ENCODE measurements around the gene ZBTB16. TPM values are rescaled to one million over a fixed set of nuclear protein-coding genes. Genes with fewer than 3 reads are reported as not detected.

ZBTB16 gene, protein sequence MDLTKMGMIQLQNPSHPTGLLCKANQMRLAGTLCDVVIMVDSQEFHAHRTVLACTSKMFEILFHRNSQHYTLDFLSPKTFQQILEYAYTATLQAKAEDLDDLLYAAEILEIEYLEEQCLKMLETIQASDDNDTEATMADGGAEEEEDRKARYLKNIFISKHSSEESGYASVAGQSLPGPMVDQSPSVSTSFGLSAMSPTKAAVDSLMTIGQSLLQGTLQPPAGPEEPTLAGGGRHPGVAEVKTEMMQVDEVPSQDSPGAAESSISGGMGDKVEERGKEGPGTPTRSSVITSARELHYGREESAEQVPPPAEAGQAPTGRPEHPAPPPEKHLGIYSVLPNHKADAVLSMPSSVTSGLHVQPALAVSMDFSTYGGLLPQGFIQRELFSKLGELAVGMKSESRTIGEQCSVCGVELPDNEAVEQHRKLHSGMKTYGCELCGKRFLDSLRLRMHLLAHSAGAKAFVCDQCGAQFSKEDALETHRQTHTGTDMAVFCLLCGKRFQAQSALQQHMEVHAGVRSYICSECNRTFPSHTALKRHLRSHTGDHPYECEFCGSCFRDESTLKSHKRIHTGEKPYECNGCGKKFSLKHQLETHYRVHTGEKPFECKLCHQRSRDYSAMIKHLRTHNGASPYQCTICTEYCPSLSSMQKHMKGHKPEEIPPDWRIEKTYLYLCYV
- polyA plus RNA-seq (0.45 and 4.0 TPM in 2 replicates), polyA minus RNA-seq (1.7 and 2.9 TPM in 2 replicates)

DNA sequence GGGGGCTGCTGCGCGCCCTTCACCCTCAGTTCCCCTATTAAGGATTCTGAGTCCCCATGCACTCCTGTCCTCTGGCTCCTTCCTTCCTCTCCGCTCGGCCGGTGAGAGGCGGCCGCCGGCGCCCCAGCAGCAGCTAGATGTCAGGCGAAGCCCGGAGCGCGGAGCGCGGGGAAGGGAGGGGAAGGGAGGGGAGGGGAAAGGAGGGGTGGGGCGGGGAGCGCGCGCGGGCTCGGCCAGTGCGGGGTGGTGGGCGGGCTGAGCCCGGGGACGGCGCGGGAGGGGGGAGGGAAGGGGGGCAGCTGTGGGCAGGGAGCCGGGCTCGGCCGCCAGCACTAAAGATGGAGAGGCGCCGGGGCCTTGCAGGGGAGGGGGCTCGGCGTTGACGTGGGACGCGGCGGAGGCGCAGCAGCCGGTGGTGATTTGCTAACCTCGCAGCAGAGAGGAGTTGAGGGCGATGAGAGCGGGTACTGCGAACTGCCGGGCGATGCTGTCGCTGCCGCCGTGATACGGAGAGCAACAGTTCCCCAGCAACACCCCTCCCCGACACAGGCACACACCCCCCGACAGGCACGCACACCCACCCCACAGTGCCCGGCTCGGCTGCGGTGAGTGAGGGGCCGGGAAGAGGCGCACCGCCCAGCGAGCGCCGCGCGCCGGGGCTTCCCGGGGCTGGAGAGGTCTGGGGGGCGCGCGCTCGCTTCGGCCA lies at the start of gene ZBTB16:
TSS of gene ZBTB16 (plus strand) at position 434 of the 706 bp plus-strand sequence. CDS start 3,590 bp downstream, outside the sequence.
- Histone ChIP-seq H3K9me2 (ENCODE audit: insufficient read depth, low read length) (no peaks in the 10 kb centered on the region), H3K27ac (ENCODE audit: low read length) (peak within 1 kb of the TSS; percentile 2), H3F3A (ENCODE audit: insufficient read depth, low read length, poor library complexity, severe bottlenecking) (no peaks in the 10 kb centered on the region), H3K4me2 (ENCODE audit: low read length) (peak within 1 kb of the TSS; percentile 64), H3K27me3 (ENCODE audit: insufficient read depth, low read depth, low read length) (peaks cover 21% of the 10 kb centered on the region), H3K36me3 (ENCODE audit: insufficient read depth, low read length) (no peaks in the 10 kb centered on the region), H2AFZ (ENCODE audit: low read depth, low read length) (peak within 1 kb of the TSS; percentile 51), H3K9me3 (ENCODE audit: low read length) (no peaks in the 10 kb centered on the region), H3K9ac (ENCODE audit: low read length) (peak within 1 kb of the TSS; percentile 63), H3K79me2 (replicated peaks; ENCODE audit: insufficient read depth, low read length) (peaks cover 31% of the 10 kb centered on the region), H3K4me3 (ENCODE audit: low read length) (peak within 1 kb of the TSS; percentile 94), H4K20me1 (ENCODE audit: insufficient read depth) (no peaks in the 10 kb centered on the region)
- TF ChIP-seq EZH2 (IDR thresholded peaks at IDR 0.05; ENCODE audit: borderline replicate concordance, insufficient read depth, low read length, poor library complexity, severe bottlenecking) (no peak), POLR2AphosphoS5 (IDR thresholded peaks at IDR 0.05) (peak; percentile 76), RAD21 (conservative IDR thresholded peaks at IDR 0.05) (peak; percentile 41), EP300 (conservative IDR thresholded peaks at IDR 0.05; ENCODE audit: poor library complexity, severe bottlenecking) (peak; percentile 18), SMC3 (conservative IDR thresholded peaks at IDR 0.05; ENCODE audit: poor library complexity) (no peak), TAF1 (IDR thresholded peaks at IDR 0.05; ENCODE audit: low read depth) (no peak), MXI1 (conservative IDR thresholded peaks at IDR 0.05; ENCODE audit: poor library complexity, severe bottlenecking) (peak; percentile 74)
- TF ChIP-seq, protein P1, sequence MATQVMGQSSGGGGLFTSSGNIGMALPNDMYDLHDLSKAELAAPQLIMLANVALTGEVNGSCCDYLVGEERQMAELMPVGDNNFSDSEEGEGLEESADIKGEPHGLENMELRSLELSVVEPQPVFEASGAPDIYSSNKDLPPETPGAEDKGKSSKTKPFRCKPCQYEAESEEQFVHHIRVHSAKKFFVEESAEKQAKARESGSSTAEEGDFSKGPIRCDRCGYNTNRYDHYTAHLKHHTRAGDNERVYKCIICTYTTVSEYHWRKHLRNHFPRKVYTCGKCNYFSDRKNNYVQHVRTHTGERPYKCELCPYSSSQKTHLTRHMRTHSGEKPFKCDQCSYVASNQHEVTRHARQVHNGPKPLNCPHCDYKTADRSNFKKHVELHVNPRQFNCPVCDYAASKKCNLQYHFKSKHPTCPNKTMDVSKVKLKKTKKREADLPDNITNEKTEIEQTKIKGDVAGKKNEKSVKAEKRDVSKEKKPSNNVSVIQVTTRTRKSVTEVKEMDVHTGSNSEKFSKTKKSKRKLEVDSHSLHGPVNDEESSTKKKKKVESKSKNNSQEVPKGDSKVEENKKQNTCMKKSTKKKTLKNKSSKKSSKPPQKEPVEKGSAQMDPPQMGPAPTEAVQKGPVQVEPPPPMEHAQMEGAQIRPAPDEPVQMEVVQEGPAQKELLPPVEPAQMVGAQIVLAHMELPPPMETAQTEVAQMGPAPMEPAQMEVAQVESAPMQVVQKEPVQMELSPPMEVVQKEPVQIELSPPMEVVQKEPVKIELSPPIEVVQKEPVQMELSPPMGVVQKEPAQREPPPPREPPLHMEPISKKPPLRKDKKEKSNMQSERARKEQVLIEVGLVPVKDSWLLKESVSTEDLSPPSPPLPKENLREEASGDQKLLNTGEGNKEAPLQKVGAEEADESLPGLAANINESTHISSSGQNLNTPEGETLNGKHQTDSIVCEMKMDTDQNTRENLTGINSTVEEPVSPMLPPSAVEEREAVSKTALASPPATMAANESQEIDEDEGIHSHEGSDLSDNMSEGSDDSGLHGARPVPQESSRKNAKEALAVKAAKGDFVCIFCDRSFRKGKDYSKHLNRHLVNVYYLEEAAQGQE (IDR thresholded peaks at IDR 0.05; ENCODE audit: borderline replicate concordance): peak; percentile 68
- TF ChIP-seq, protein P2, sequence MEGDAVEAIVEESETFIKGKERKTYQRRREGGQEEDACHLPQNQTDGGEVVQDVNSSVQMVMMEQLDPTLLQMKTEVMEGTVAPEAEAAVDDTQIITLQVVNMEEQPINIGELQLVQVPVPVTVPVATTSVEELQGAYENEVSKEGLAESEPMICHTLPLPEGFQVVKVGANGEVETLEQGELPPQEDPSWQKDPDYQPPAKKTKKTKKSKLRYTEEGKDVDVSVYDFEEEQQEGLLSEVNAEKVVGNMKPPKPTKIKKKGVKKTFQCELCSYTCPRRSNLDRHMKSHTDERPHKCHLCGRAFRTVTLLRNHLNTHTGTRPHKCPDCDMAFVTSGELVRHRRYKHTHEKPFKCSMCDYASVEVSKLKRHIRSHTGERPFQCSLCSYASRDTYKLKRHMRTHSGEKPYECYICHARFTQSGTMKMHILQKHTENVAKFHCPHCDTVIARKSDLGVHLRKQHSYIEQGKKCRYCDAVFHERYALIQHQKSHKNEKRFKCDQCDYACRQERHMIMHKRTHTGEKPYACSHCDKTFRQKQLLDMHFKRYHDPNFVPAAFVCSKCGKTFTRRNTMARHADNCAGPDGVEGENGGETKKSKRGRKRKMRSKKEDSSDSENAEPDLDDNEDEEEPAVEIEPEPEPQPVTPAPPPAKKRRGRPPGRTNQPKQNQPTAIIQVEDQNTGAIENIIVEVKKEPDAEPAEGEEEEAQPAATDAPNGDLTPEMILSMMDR (IDR thresholded peaks at IDR 0.05; ENCODE audit: poor library complexity, severe bottlenecking): peak; percentile 37

DNA sequence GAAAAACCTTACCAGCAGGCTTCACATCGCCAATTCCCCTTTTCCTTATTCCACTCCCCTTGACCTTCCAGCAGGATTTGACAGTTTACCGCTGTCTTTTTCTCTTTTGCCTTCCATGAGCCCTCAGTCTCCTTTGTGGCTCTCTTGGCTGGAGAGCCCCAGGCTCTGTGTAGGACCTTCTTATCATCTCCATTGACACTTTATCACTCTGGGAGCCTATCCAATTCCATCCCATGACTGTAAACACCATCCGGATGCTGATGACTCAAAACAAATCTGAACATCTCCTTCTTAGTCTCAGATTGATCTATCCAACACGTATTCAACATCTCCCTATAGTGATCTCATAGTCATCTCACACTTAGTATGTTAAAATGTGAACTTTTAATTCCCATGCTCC lies 48.6 kb upstream of the ZBTB16 start:
- no peak for TF ChIP-seq MXI1 (conservative IDR thresholded peaks at IDR 0.05; ENCODE audit: poor library complexity, severe bottlenecking)
- TF ChIP-seq SMC3 (conservative IDR thresholded peaks at IDR 0.05; ENCODE audit: poor library complexity): no peak
- TF ChIP-seq RAD21 (conservative IDR thresholded peaks at IDR 0.05): no peak
- TF ChIP-seq TAF1 (IDR thresholded peaks at IDR 0.05; ENCODE audit: low read depth): no peak
- TF ChIP-seq POLR2AphosphoS5 (IDR thresholded peaks at IDR 0.05): no peak
- TF ChIP-seq, protein P2 (IDR thresholded peaks at IDR 0.05; ENCODE audit: poor library complexity, severe bottlenecking): no peak
- H3K27me3 ChIP-seq (ENCODE audit: insufficient read depth, low read depth, low read length): no peaks in the 10 kb centered on the region
- no peak overlapping the region for H3K4me3 ChIP-seq (ENCODE audit: low read length)
- H3K9me2 ChIP-seq (ENCODE audit: insufficient read depth, low read length): no peaks in the 10 kb centered on the region
- H3K4me2 ChIP-seq (ENCODE audit: low read length): no peak overlapping the region
- no peaks in the 10 kb centered on the region for H4K20me1 ChIP-seq (ENCODE audit: insufficient read depth)
- no peak overlapping the region for H3K27ac ChIP-seq (ENCODE audit: low read length)
- no peak overlapping the region for H2AFZ ChIP-seq (ENCODE audit: low read depth, low read length)
- H3K9ac ChIP-seq (ENCODE audit: low read length): no peak overlapping the region
- no peaks in the 10 kb centered on the region for H3K36me3 ChIP-seq (ENCODE audit: insufficient read depth, low read length)
- H3K9me3 ChIP-seq (ENCODE audit: low read length): no peaks in the 10 kb centered on the region
- no peaks in the 10 kb centered on the region for H3F3A ChIP-seq (ENCODE audit: insufficient read depth, low read length, poor library complexity, severe bottlenecking)
- no peaks in the 10 kb centered on the region for H3K79me2 ChIP-seq (replicated peaks; ENCODE audit: insufficient read depth, low read length)
